GM23338 (cell line): ENCODE measurements around the gene SLBP. TPM values are rescaled to one million over a fixed set of nuclear protein-coding genes. Genes with fewer than 3 reads are reported as not detected.

Experiments used
- ATAC-seq: fragments of 200-7000 bp; cut with Tn5 transposase; 3 replicates; pipeline ENCODE4 v1.9.1; 2020
- DNase-seq: peaks from one replicate; pipeline ENCODE4 v3.0.0-alpha.2; 2015; ENCODE audit warnings: low spot score
- H2AFZ ChIP-seq: fragments of 200-600 bp; sonication (generic); 2 replicates; pipeline ENCODE4 v1.8.0; 2016; ENCODE audit warnings: antibody characterized with exemption, mild to moderate bottlenecking, moderate library complexity
- H3F3A ChIP-seq: fragments of 200-600 bp; sonication (generic); replicated peaks from 2 replicates; pipeline ENCODE4 v1.8.0; 2017; ENCODE audit warnings: antibody characterized with exemption, mixed run types, low read depth
- H3K27ac ChIP-seq: fragments of 200-600 bp; sonication (generic); 2 replicates; pipeline ENCODE4 v1.6.1; 2016; ENCODE audit warnings: low read depth
- H3K27me3 ChIP-seq: fragments of 200-600 bp; sonication (generic); 2 replicates; pipeline ENCODE4 v1.8.0; 2016; ENCODE audit warnings: mild to moderate bottlenecking, mixed run types, moderate library complexity; ENCODE audit not compliant: insufficient read depth
- H3K36me3 ChIP-seq: fragments of 200-600 bp; sonication (generic); 2 replicates; pipeline ENCODE4 v1.8.0; 2016; ENCODE audit warnings: mild to moderate bottlenecking; ENCODE audit not compliant: insufficient read depth
- H3K4me1 ChIP-seq: fragments of 200-600 bp; sonication (generic); 2 replicates; pipeline ENCODE4 v1.8.0; 2016; ENCODE audit warnings: mild to moderate bottlenecking, moderate library complexity; ENCODE audit not compliant: insufficient read depth
- H3K4me2 ChIP-seq: fragments of 200-600 bp; sonication (generic); 2 replicates; pipeline ENCODE4 v1.7.1; 2017; ENCODE audit warnings: mixed run types
- H3K4me3 ChIP-seq: fragments of 200-600 bp; sonication (generic); 2 replicates; pipeline ENCODE4 v1.6.1; 2016; ENCODE audit warnings: mixed run types
- H3K79me2 ChIP-seq: fragments of 200-600 bp; sonication (generic); replicated peaks from 2 replicates; pipeline ENCODE4 v1.8.0; 2017; ENCODE audit warnings: mild to moderate bottlenecking; ENCODE audit not compliant: insufficient read depth
- H3K9me2 ChIP-seq: fragments of 200-600 bp; sonication (generic); 2 replicates; pipeline ENCODE4 v1.8.0; 2017; ENCODE audit not compliant: insufficient read depth
- H4K20me1 ChIP-seq: fragments of 200-600 bp; sonication (generic); replicated peaks from 2 replicates; pipeline ENCODE4 v1.8.0; 2017; ENCODE audit warnings: mild to moderate bottlenecking; ENCODE audit not compliant: insufficient read depth
- H3K27ac Mint-ChIP-seq: 2 replicates; pipeline ENCODE4 v1.8.0; 2020; ENCODE audit warnings: inconsistent platforms, mild to moderate bottlenecking, moderate library complexity, mixed read lengths
- H3K27me3 Mint-ChIP-seq: 3 replicates; pipeline ENCODE4 v1.8.0; 2022; ENCODE audit warnings: low read depth, mild to moderate bottlenecking, moderate library complexity, mixed read lengths, inconsistent platforms; ENCODE audit not compliant: insufficient read depth, poor library complexity
- H3K36me3 Mint-ChIP-seq: 3 replicates; pipeline ENCODE4 v1.8.0; 2021; ENCODE audit warnings: low read depth, mild to moderate bottlenecking, inconsistent platforms, moderate library complexity, mixed read lengths
- H3K4me1 Mint-ChIP-seq: 3 replicates; pipeline ENCODE4 v1.8.0; 2020; ENCODE audit warnings: mild to moderate bottlenecking, inconsistent platforms, mixed read lengths
- H3K4me3 Mint-ChIP-seq: 3 replicates; pipeline ENCODE4 v1.8.0; 2021; ENCODE audit warnings: moderate library complexity, mild to moderate bottlenecking, inconsistent platforms, mixed read lengths
- H3K9me3 Mint-ChIP-seq: 3 replicates; pipeline ENCODE4 v1.8.0; 2020; ENCODE audit warnings: moderate library complexity, mild to moderate bottlenecking, inconsistent platforms, mixed read lengths
- CREB1 ChIP-seq: fragments of 250-450 bp; sonication (Bioruptor Pico); IDR thresholded peaks from 2 replicates; pipeline ENCODE4 v1.5.0; 2020; ENCODE audit warnings: low read depth, mild to moderate bottlenecking, moderate library complexity
- EZH2 ChIP-seq: fragments of 200-600 bp; sonication (generic); IDR thresholded peaks from one replicate; pipeline ENCODE4 v1.8.0; 2017; ENCODE audit warnings: antibody characterized with exemption, mild to moderate bottlenecking, low read depth; ENCODE audit not compliant: unreplicated experiment
- EZH2phosphoT487 ChIP-seq: fragments of 200-600 bp; sonication (generic); IDR thresholded peaks from one replicate; pipeline ENCODE4 v1.8.1; 2018; ENCODE audit warnings: antibody characterized with exemption; ENCODE audit not compliant: unreplicated experiment
- JUNB ChIP-seq: IDR thresholded peaks from one replicate; pipeline ENCODE4 v1.6.1; 2016; ENCODE audit warnings: antibody characterized with exemption; ENCODE audit not compliant: unreplicated experiment
- ZNF114 ChIP-seq: fragments of 250-450 bp; sonication (Bioruptor Pico); IDR thresholded peaks from 2 replicates; pipeline ENCODE4 v1.5.0; 2020; ENCODE audit warnings: mild to moderate bottlenecking, moderate library complexity
- ZNF331 ChIP-seq: fragments of 250-450 bp; sonication (Bioruptor Pico); IDR thresholded peaks from 2 replicates; pipeline ENCODE4 v1.5.0; 2020; ENCODE audit warnings: low read depth, mild to moderate bottlenecking, moderate library complexity
- polyA plus RNA-seq: library from polyadenylated mRNA; unstranded; fragments of >200 nt; fragmentation: Nextera tagmentation; extraction: Ambion mirVana; gene quantifications from 2 replicates; pipeline ENCODE4 v1.2.1, GENCODE V29; 2016
- total RNA-seq: library from RNA; depleted of rRNA; stranded (reverse); fragments of >200 nt; shearing (Covaris generic); gene quantifications from 2 replicates; pipeline ENCODE4 v1.2.3, GENCODE V29; 2014
- TF ChIP-seq, protein P1 (sequence below): IDR thresholded peaks from one replicate; pipeline ENCODE4 v1.6.1; 2018; ENCODE audit warnings: antibody characterized with exemption; ENCODE audit not compliant: unreplicated experiment
- TF ChIP-seq, protein P2 (sequence below): fragments of 250-450 bp; sonication (Bioruptor Pico); IDR thresholded peaks from 2 replicates; pipeline ENCODE4 v1.5.0; 2020; ENCODE audit warnings: mild to moderate bottlenecking, moderate library complexity
- TF ChIP-seq, protein P3 (sequence below), 2 experiments: fragments of 200-600 bp in 1 of 2; sonication (generic) in 1 of 2; conservative IDR thresholded peaks; 2 replicates each; pipeline versions ENCODE4 v1.5.1 to v1.6.1; 2016 to 2017; ENCODE audit warnings: antibody characterized with exemption in 2 of 2, low read depth in 2 of 2, mild to moderate bottlenecking in 2 of 2, moderate library complexity in 1 of 2

SLBP gene
- total and polyA plus RNA-seq, 2 experiments from 2014 or later = 54.4 to 58.6 TPM

DNA sequence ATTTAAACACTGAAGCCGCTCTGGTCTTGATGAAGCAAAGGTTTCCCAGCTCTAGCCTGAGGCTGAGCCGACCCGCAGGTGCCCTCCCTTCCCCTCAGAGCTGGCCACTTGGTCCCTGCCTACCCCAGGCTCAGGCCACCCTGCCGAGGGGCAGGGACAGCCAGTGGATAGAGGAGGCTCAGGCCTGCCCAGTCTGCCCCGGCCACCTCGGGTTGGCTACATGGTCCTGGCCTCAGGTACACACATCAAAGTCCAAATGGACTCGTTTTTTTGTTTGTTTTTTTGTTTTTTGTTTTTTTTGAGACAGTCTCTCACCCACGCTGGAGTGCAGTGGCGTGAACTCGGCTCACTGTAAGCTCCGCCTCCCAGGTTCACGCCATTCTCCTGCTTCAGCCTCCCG is 33.0 kb upstream of the SLBP start:
- peaks cover 22% of the 10 kb centered on the region for H3K36me3 ChIP-seq
- Mint-ChIP-seq H3K4me3 (no peak overlapping the region), H3K36me3 (peaks cover 49% of the 10 kb centered on the region), H3K4me1 (no peaks in the 10 kb centered on the region; the same call in 2 of the 3 replicates), H3K9me3 (no peaks in the 10 kb centered on the region; the same call in 2 of the 3 replicates), H3K27me3 (peaks cover 19% of the 10 kb centered on the region), H3K27ac (no peak overlapping the region)
- DNase-seq = no peak
- H3K4me2 ChIP-seq = no peak overlapping the region
- H3K4me1 ChIP-seq = no peaks in the 10 kb centered on the region
- H3K27me3 ChIP-seq = no peaks in the 10 kb centered on the region
- H3K79me2 ChIP-seq = no peaks in the 10 kb centered on the region
- no peak overlapping the region for H2AFZ ChIP-seq
- no peak for ATAC-seq
- no peaks in the 10 kb centered on the region; the same call in 1 of the 2 replicates for H4K20me1 ChIP-seq
- H3K9me2 ChIP-seq = no peaks in the 10 kb centered on the region
- H3K4me3 ChIP-seq = no peak overlapping the region
- TF ChIP-seq JUNB = no peak
- H3F3A ChIP-seq = peaks cover 5% of the 10 kb centered on the region; the same call in 1 of the 2 replicates
- H3K27ac ChIP-seq = 0 out of 2 replicates have a peak overlapping the region, but pooled peaks have one; percentile 69

GRCh38 chr4:1744552-1744951 is 32.4 kb upstream of the SLBP start:
- no peak overlapping the region for H3K27ac Mint-ChIP-seq
- no peaks in the 10 kb centered on the region for H3K9me2 ChIP-seq
- no peaks in the 10 kb centered on the region for H3K4me1 ChIP-seq
- no peak overlapping the region for H3K27ac ChIP-seq
- H3K4me2 ChIP-seq = no peak overlapping the region
- no peak for ATAC-seq
- H4K20me1 ChIP-seq = no peaks in the 10 kb centered on the region; the same call in 1 of the 2 replicates
- DNase-seq = no peak
- H2AFZ ChIP-seq = no peak overlapping the region
- peaks cover 53% of the 10 kb centered on the region for H3K36me3 Mint-ChIP-seq
- H3K4me3 ChIP-seq = no peak overlapping the region
- peaks cover 5% of the 10 kb centered on the region; the same call in 1 of the 2 replicates for H3F3A ChIP-seq
- H3K79me2 ChIP-seq = no peaks in the 10 kb centered on the region
- H3K27me3 Mint-ChIP-seq = peaks cover 19% of the 10 kb centered on the region
- H3K4me1 Mint-ChIP-seq = no peaks in the 10 kb centered on the region; the same call in 2 of the 3 replicates
- H3K4me3 Mint-ChIP-seq = no peak overlapping the region
- no peaks in the 10 kb centered on the region for H3K27me3 ChIP-seq
- peaks cover 22% of the 10 kb centered on the region for H3K36me3 ChIP-seq
- H3K9me3 Mint-ChIP-seq = no peaks in the 10 kb centered on the region; the same call in 2 of the 3 replicates
- TF ChIP-seq, protein P1, sequence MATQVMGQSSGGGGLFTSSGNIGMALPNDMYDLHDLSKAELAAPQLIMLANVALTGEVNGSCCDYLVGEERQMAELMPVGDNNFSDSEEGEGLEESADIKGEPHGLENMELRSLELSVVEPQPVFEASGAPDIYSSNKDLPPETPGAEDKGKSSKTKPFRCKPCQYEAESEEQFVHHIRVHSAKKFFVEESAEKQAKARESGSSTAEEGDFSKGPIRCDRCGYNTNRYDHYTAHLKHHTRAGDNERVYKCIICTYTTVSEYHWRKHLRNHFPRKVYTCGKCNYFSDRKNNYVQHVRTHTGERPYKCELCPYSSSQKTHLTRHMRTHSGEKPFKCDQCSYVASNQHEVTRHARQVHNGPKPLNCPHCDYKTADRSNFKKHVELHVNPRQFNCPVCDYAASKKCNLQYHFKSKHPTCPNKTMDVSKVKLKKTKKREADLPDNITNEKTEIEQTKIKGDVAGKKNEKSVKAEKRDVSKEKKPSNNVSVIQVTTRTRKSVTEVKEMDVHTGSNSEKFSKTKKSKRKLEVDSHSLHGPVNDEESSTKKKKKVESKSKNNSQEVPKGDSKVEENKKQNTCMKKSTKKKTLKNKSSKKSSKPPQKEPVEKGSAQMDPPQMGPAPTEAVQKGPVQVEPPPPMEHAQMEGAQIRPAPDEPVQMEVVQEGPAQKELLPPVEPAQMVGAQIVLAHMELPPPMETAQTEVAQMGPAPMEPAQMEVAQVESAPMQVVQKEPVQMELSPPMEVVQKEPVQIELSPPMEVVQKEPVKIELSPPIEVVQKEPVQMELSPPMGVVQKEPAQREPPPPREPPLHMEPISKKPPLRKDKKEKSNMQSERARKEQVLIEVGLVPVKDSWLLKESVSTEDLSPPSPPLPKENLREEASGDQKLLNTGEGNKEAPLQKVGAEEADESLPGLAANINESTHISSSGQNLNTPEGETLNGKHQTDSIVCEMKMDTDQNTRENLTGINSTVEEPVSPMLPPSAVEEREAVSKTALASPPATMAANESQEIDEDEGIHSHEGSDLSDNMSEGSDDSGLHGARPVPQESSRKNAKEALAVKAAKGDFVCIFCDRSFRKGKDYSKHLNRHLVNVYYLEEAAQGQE = no peak
- TF ChIP-seq EZH2 (no peak), CREB1 (CRISPR knock-in tag) (no peak), ZNF114 (CRISPR knock-in tag) (no peak), ZNF331 (CRISPR knock-in tag) (no peak), EZH2phosphoT487 (no peak), JUNB (no peak)
- TF ChIP-seq, protein P2, sequence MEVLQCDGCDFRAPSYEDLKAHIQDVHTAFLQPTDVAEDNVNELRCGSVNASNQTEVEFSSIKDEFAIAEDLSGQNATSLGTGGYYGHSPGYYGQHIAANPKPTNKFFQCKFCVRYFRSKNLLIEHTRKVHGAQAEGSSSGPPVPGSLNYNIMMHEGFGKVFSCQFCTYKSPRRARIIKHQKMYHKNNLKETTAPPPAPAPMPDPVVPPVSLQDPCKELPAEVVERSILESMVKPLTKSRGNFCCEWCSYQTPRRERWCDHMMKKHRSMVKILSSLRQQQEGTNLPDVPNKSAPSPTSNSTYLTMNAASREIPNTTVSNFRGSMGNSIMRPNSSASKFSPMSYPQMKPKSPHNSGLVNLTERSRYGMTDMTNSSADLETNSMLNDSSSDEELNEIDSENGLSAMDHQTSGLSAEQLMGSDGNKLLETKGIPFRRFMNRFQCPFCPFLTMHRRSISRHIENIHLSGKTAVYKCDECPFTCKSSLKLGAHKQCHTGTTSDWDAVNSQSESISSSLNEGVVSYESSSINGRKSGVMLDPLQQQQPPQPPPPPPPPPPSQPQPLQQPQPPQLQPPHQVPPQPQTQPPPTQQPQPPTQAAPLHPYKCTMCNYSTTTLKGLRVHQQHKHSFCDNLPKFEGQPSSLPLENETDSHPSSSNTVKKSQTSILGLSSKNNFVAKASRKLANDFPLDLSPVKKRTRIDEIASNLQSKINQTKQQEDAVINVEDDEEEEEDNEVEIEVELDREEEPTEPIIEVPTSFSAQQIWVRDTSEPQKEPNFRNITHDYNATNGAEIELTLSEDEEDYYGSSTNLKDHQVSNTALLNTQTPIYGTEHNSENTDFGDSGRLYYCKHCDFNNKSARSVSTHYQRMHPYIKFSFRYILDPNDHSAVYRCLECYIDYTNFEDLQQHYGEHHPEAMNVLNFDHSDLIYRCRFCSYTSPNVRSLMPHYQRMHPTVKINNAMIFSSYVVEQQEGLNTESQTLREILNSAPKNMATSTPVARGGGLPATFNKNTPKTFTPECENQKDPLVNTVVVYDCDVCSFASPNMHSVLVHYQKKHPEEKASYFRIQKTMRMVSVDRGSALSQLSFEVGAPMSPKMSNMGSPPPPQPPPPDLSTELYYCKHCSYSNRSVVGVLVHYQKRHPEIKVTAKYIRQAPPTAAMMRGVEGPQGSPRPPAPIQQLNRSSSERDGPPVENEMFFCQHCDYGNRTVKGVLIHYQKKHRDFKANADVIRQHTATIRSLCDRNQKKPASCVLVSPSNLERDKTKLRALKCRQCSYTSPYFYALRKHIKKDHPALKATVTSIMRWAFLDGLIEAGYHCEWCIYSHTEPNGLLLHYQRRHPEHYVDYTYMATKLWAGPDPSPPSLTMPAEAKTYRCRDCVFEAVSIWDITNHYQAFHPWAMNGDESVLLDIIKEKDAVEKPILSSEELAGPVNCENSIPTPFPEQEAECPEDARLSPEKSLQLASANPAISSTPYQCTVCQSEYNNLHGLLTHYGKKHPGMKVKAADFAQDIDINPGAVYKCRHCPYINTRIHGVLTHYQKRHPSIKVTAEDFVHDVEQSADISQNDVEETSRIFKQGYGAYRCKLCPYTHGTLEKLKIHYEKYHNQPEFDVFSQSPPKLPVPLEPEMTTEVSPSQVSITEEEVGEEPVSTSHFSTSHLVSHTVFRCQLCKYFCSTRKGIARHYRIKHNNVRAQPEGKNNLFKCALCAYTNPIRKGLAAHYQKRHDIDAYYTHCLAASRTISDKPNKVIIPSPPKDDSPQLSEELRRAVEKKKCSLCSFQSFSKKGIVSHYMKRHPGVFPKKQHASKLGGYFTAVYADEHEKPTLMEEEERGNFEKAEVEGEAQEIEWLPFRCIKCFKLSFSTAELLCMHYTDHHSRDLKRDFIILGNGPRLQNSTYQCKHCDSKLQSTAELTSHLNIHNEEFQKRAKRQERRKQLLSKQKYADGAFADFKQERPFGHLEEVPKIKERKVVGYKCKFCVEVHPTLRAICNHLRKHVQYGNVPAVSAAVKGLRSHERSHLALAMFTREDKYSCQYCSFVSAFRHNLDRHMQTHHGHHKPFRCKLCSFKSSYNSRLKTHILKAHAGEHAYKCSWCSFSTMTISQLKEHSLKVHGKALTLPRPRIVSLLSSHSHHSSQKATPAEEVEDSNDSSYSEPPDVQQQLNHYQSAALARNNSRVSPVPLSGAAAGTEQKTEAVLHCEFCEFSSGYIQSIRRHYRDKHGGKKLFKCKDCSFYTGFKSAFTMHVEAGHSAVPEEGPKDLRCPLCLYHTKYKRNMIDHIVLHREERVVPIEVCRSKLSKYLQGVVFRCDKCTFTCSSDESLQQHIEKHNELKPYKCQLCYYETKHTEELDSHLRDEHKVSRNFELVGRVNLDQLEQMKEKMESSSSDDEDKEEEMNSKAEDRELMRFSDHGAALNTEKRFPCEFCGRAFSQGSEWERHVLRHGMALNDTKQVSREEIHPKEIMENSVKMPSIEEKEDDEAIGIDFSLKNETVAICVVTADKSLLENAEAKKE (CRISPR knock-in tag) = no peak
- TF ChIP-seq, protein P3, sequence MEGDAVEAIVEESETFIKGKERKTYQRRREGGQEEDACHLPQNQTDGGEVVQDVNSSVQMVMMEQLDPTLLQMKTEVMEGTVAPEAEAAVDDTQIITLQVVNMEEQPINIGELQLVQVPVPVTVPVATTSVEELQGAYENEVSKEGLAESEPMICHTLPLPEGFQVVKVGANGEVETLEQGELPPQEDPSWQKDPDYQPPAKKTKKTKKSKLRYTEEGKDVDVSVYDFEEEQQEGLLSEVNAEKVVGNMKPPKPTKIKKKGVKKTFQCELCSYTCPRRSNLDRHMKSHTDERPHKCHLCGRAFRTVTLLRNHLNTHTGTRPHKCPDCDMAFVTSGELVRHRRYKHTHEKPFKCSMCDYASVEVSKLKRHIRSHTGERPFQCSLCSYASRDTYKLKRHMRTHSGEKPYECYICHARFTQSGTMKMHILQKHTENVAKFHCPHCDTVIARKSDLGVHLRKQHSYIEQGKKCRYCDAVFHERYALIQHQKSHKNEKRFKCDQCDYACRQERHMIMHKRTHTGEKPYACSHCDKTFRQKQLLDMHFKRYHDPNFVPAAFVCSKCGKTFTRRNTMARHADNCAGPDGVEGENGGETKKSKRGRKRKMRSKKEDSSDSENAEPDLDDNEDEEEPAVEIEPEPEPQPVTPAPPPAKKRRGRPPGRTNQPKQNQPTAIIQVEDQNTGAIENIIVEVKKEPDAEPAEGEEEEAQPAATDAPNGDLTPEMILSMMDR (conservative IDR thresholded peaks at IDR 0.05; ENCODE audit: low read depth in 2 of 2) = no peak
